K562 (cell line): Measurements from ENCODE around the gene FOXJ2. TPM values are rescaled to one million over a fixed set of nuclear protein-coding genes. Genes with fewer than 3 reads are reported as not detected.

Experiments used
- ATAC-seq: fragments of 200-7000 bp; cut with Tn5 transposase; 3 replicates; pipeline ENCODE4 v1.9.1; 2020; ENCODE audit warnings: moderate library complexity
- BruUV-seq: library from RNA; stranded (reverse); fragments of 400-500 nt; replicated peaks from 2 replicates; lab custom pipeline; 2021; lab: Mats Ljungman, UMichigan
- CTCF ChIA-PET: fragments of 300-600 bp; formaldehyde crosslinking; extraction: SDS; loops from one replicate; lab custom pipeline; 2021; ENCODE audit warnings: low intra/inter-chr PET ratio; lab: Yijun Ruan, JAX
- POLR2A ChIA-PET: fragments of 300-600, 350-650 bp; sonication (Branson Sonifier 250); formaldehyde crosslinking; extraction: SDS; loops from one replicate; lab custom pipeline; 2021; ENCODE audit warnings: antibody characterized with exemption, inconsistent platforms; lab: Yijun Ruan, JAX
- DNase-seq, 4 experiments: peaks; one replicate each; pipeline versions ENCODE4 v3.0.0 to v3.0.0-alpha.2; 2011 to 2018; ENCODE audit warnings: low spot score in 3 of 4, mixed read lengths in 3 of 4; ENCODE audit errors: extremely low read depth in 1 of 4
- FAIRE-seq: peaks from 2 replicates; lab custom pipeline; 2011; peaks lifted over from hg19 to GRCh38; lab: Jason Lieb, UNC
- H2AFZ ChIP-seq: 2 replicates; pipeline ENCODE4 v1.6.0; 2011; ENCODE audit warnings: low read depth, low read length, control low read depth, inconsistent platforms
- H3K27ac ChIP-seq: fragments of 200-600 bp; 3 replicates; pipeline ENCODE4 v1.8.0; 2011; ENCODE audit warnings: low read depth, mild to moderate bottlenecking, control low read depth, inconsistent platforms, low read length, moderate library complexity, mixed read lengths; ENCODE audit errors: extremely low read depth
- H3K27me3 ChIP-seq, 2 experiments: fragments of 300-600 bp in 1 of 2; 2 replicates in 1 of 2; 3 replicates in 1 of 2; pipeline versions ENCODE4 v1.6.0 to v1.8.0; 2011; ENCODE audit warnings: inconsistent platforms in 2 of 2, low read length in 2 of 2, mild to moderate bottlenecking in 1 of 2, mixed read lengths in 1 of 2, moderate library complexity in 1 of 2; ENCODE audit not compliant: control insufficient read depth in 2 of 2, insufficient read depth in 2 of 2
- H3K36me3 ChIP-seq: fragments of 300-600 bp; 3 replicates; pipeline ENCODE4 v1.8.0; 2011; ENCODE audit warnings: mild to moderate bottlenecking, low read length, inconsistent platforms; ENCODE audit not compliant: control insufficient read depth, insufficient read depth
- H3K4me1 ChIP-seq, 2 experiments: fragments of 200-600 bp in 1 of 2; replicated peaks in 1 of 2; 2 replicates in 1 of 2; 3 replicates in 1 of 2; pipeline versions ENCODE4 v1.5.1 to v1.8.0; 2011; ENCODE audit warnings: inconsistent platforms in 2 of 2, low read length in 2 of 2, mild to moderate bottlenecking in 1 of 2, mixed read lengths in 1 of 2, moderate library complexity in 1 of 2; ENCODE audit not compliant: control insufficient read depth in 2 of 2, insufficient read depth in 2 of 2
- H3K4me2 ChIP-seq: 2 replicates; pipeline ENCODE4 v1.6.1; 2011; ENCODE audit warnings: low read length, control low read depth, inconsistent platforms, mixed read lengths; ENCODE audit not compliant: insufficient read depth
- H3K4me3 ChIP-seq: fragments of 200-600 bp; sonication (generic), shearing (Covaris generic); 2 replicates; pipeline ENCODE4 v1.5.1; 2016; ENCODE audit warnings: control low read depth, inconsistent platforms
- H3K79me2 ChIP-seq: fragments of 200-600 bp; 3 replicates; pipeline ENCODE4 v1.8.0; 2011; ENCODE audit warnings: low read length, inconsistent platforms; ENCODE audit not compliant: control insufficient read depth, insufficient read depth
- H3K9ac ChIP-seq, 2 experiments: 2 replicates each; pipeline versions ENCODE4 v1.6.0 to v1.6.1; 2011; ENCODE audit warnings: low read depth in 2 of 2, low read length in 2 of 2, control low read depth in 1 of 2, inconsistent platforms in 1 of 2, mild to moderate bottlenecking in 1 of 2, mixed read lengths in 1 of 2; ENCODE audit not compliant: insufficient read depth in 1 of 2
- H3K9me1 ChIP-seq: one replicate; pipeline ENCODE4 v1.6.0; 2011; ENCODE audit warnings: inconsistent platforms, mild to moderate bottlenecking, low read length, moderate library complexity; ENCODE audit not compliant: control insufficient read depth, insufficient read depth
- H3K9me3 ChIP-seq: replicated peaks from 2 replicates; pipeline ENCODE4 v1.5.1; 2011; ENCODE audit warnings: low read depth, low read length, inconsistent platforms; ENCODE audit not compliant: control insufficient read depth, insufficient read depth
- H4K20me1 ChIP-seq: replicated peaks from 2 replicates; pipeline ENCODE4 v1.6.1; 2011; ENCODE audit warnings: low read length, inconsistent platforms, mixed read lengths; ENCODE audit not compliant: control insufficient read depth, insufficient read depth
- BRD4 ChIP-seq: fragments of 200-600 bp; sonication (generic); IDR thresholded peaks from 2 replicates; pipeline ENCODE4 v1.6.1; 2017; ENCODE audit warnings: inconsistent platforms
- MEF2A ChIP-seq: IDR thresholded peaks from 2 replicates; pipeline ENCODE4 v1.6.1; 2011; ENCODE audit warnings: low read depth, mild to moderate bottlenecking, low read length, moderate library complexity; ENCODE audit not compliant: control insufficient read depth
- MEIS2 ChIP-seq: fragments of 450-650 bp; IDR thresholded peaks from 2 replicates; pipeline ENCODE4 v1.6.1; 2014; ENCODE audit warnings: mild to moderate bottlenecking; ENCODE audit not compliant: partially characterized antibody
- TAF9B ChIP-seq: fragments of 450-650 bp; IDR thresholded peaks from 2 replicates; pipeline ENCODE4 v1.6.1; 2018; ENCODE audit warnings: mild to moderate bottlenecking; ENCODE audit not compliant: partially characterized antibody
- WGBS: fragments of 100-300 bp; shearing (Covaris generic); methylation state at CpG from one replicate; pipeline ENCODE4 v1.1.6; 2016; ENCODE audit warnings: low coverage, mixed read lengths; ENCODE audit not compliant: insufficient coverage; ENCODE audit errors: missing lambda C conversion rate; 5-methylcytosine and 5-hydroxymethylcytosine counted together
- in situ Hi-C: fragments of 300-500 bp; cut with MboI; formaldehyde crosslinking; loops from 4 replicates; pipeline ENCODE4 v1.15.0; 2018; ENCODE audit warnings: inconsistent platforms, mixed read lengths
- intact Hi-C: fragments of 100-400 bp; cut with micrococcal nuclease; formaldehyde crosslinking; loops from 2 replicates; pipeline ENCODE4 v1.14.2; 2022
- polyA plus RNA-seq, 8 experiments: library from polyadenylated mRNA; depleted of rRNA in 4 of 8; stranded (reverse) in 5 of 8; unstranded in 3 of 8; fragments of >200 nt; fragmentation: Nextera tagmentation in 2 of 8; fragmentation: Illumina TruSeq in 1 of 8; extraction: Ambion mirVana in 2 of 8; extraction: Trizol in 1 of 8; gene quantifications; 2 replicates each; pipeline versions ENCODE4 v1.2.1 to v1.2.3, GENCODE V29; 2011 to 2014; ENCODE audit warnings: inconsistent platforms in 1 of 8, missing spikeins in 1 of 8
- total RNA-seq, 7 experiments: library from RNA; depleted of rRNA in 6 of 7; stranded (reverse); fragments of >200 nt in 6 of 7; fragmentation: Illumina TruSeq in 2 of 7; extraction: Trizol in 2 of 7; gene quantifications; 2 replicates each; pipeline versions ENCODE4 v1.2.1 to v1.2.3, GENCODE V29; 2011 to 2021; ENCODE audit warnings: low replicate concordance in 1 of 7
- TF ChIP-seq, protein P1 (sequence below), 2 experiments: IDR thresholded peaks in 1 of 2; conservative IDR thresholded peaks in 1 of 2; 2 replicates each; pipeline ENCODE4 v1.6.1; 2016; ENCODE audit warnings: low read depth in 2 of 2, mild to moderate bottlenecking in 1 of 2, missing compliant biosample characterization in 1 of 2, missing genetic modification characterization in 1 of 2, moderate library complexity in 1 of 2
- TF ChIP-seq, protein P2 (sequence below): fragments of 450-650 bp; IDR thresholded peaks from 2 replicates; pipeline ENCODE4 v1.6.1; 2016

The FOXJ2 gene
- total and polyA plus RNA-seq, 9 of the 15 experiments (the other 6 are each of a cell fraction or from before 2014, with no cell fraction given), result 1.0 to 7.5 (median 2.4) TPM

DNA sequence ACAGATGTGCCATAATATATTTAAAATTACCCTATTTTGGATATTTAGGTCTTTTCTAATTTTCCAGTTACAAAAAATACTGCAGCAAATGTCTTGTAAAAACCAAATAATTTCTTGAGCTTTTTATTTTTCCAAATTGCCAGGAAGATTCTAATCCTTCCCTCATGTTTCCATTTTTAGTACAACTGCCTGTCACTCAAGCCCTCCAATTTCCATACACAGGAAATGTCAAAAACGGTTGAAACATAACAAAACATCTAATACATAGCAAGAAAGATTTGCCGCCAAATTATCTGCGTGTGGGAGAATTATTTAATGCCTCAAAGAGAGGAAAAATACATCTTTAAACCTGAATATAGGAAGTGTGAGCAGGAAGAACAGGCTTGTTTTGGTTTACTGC is 2.3 kb upstream of the FOXJ2 start:
- 0% methylated on average over 3 of the region's 3 CpGs for WGBS
- H3K79me2 ChIP-seq, result peaks cover 55% of the 10 kb centered on the region
- no peaks in the 10 kb centered on the region for H4K20me1 ChIP-seq
- H3K4me2 ChIP-seq, result peak overlapping the region; percentile 90
- ATAC-seq, result no peak
- no peaks in the 10 kb centered on the region for H3K9me1 ChIP-seq
- H3K4me1 ChIP-seq, result peaks cover 20 to 41% of the 10 kb centered on the region in 2 experiments; a peak in 4 of 5 replicates
- CTCF ChIA-PET, result no interaction called here
- H3K9ac ChIP-seq, result peak overlapping the region in 1 of 2 experiments; percentile 81; a peak in 3 of 4 replicates
- BruUV-seq, result TSS peak; percentile 14
- DNase-seq, result no peak
- TF ChIP-seq, protein P1, sequence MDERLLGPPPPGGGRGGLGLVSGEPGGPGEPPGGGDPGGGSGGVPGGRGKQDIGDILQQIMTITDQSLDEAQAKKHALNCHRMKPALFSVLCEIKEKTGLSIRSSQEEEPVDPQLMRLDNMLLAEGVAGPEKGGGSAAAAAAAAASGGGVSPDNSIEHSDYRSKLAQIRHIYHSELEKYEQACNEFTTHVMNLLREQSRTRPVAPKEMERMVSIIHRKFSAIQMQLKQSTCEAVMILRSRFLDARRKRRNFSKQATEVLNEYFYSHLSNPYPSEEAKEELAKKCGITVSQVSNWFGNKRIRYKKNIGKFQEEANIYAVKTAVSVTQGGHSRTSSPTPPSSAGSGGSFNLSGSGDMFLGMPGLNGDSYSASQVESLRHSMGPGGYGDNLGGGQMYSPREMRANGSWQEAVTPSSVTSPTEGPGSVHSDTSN (CRISPR knock-in tag; IDR thresholded peaks at IDR 0.05; ENCODE audit: low read depth), result peak; percentile 36; the same call in 1 of the 2 replicates
- TF ChIP-seq, protein P1 (tag; conservative IDR thresholded peaks at IDR 0.05; ENCODE audit: low read depth), result peak; percentile 72
- TF ChIP-seq MEIS2 (peak; percentile 26), BRD4 (no peak), MEF2A (peak; percentile 81), TAF9B (no peak)
- TF ChIP-seq, protein P2, sequence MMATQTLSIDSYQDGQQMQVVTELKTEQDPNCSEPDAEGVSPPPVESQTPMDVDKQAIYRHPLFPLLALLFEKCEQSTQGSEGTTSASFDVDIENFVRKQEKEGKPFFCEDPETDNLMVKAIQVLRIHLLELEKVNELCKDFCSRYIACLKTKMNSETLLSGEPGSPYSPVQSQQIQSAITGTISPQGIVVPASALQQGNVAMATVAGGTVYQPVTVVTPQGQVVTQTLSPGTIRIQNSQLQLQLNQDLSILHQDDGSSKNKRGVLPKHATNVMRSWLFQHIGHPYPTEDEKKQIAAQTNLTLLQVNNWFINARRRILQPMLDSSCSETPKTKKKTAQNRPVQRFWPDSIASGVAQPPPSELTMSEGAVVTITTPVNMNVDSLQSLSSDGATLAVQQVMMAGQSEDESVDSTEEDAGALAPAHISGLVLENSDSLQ, result peak; percentile 96
- TF ChIP-seq, all 486 proteins: peak for 4
- FAIRE-seq, result no peak
- no peaks in the 10 kb centered on the region; a peak in 1 of 5 replicates for H3K27me3 ChIP-seq
- H2AFZ ChIP-seq, result peak overlapping the region; percentile 51
- in situ Hi-C loops, result no loop called here
- H3K36me3 ChIP-seq, result no peaks in the 10 kb centered on the region
- peak overlapping the region; percentile 62 for H3K4me3 ChIP-seq
- POLR2A ChIA-PET, result interaction anchor here (1.3 kb wide), 1 partner anchor 21 kb away, joined by 3 read pairs; no protein-coding TSS in a partner anchor
- intact Hi-C loops, result loop anchor here (5.0 kb wide), 1 partner anchor 52 kb away; the partner anchor contains the start of gene NECAP1
- peak overlapping the region; percentile 78; the same call in 2 of the 3 replicates for H3K27ac ChIP-seq
- H3K9me3 ChIP-seq, result no peaks in the 10 kb centered on the region
